Measurements from ENCODE around the gene DVL3. TPM values are rescaled to one million over a fixed set of nuclear protein-coding genes. Genes with fewer than 3 reads are reported as not detected.

DVL3 gene
- total and polyA plus RNA-seq, 2 experiments from 2014 or later = 25.6 to 55.5 TPM

GRCh38 chr3:184180165-184180564, 25.0 kb downstream of the DVL3 start (continued):
- TF ChIP-seq, protein P1, sequence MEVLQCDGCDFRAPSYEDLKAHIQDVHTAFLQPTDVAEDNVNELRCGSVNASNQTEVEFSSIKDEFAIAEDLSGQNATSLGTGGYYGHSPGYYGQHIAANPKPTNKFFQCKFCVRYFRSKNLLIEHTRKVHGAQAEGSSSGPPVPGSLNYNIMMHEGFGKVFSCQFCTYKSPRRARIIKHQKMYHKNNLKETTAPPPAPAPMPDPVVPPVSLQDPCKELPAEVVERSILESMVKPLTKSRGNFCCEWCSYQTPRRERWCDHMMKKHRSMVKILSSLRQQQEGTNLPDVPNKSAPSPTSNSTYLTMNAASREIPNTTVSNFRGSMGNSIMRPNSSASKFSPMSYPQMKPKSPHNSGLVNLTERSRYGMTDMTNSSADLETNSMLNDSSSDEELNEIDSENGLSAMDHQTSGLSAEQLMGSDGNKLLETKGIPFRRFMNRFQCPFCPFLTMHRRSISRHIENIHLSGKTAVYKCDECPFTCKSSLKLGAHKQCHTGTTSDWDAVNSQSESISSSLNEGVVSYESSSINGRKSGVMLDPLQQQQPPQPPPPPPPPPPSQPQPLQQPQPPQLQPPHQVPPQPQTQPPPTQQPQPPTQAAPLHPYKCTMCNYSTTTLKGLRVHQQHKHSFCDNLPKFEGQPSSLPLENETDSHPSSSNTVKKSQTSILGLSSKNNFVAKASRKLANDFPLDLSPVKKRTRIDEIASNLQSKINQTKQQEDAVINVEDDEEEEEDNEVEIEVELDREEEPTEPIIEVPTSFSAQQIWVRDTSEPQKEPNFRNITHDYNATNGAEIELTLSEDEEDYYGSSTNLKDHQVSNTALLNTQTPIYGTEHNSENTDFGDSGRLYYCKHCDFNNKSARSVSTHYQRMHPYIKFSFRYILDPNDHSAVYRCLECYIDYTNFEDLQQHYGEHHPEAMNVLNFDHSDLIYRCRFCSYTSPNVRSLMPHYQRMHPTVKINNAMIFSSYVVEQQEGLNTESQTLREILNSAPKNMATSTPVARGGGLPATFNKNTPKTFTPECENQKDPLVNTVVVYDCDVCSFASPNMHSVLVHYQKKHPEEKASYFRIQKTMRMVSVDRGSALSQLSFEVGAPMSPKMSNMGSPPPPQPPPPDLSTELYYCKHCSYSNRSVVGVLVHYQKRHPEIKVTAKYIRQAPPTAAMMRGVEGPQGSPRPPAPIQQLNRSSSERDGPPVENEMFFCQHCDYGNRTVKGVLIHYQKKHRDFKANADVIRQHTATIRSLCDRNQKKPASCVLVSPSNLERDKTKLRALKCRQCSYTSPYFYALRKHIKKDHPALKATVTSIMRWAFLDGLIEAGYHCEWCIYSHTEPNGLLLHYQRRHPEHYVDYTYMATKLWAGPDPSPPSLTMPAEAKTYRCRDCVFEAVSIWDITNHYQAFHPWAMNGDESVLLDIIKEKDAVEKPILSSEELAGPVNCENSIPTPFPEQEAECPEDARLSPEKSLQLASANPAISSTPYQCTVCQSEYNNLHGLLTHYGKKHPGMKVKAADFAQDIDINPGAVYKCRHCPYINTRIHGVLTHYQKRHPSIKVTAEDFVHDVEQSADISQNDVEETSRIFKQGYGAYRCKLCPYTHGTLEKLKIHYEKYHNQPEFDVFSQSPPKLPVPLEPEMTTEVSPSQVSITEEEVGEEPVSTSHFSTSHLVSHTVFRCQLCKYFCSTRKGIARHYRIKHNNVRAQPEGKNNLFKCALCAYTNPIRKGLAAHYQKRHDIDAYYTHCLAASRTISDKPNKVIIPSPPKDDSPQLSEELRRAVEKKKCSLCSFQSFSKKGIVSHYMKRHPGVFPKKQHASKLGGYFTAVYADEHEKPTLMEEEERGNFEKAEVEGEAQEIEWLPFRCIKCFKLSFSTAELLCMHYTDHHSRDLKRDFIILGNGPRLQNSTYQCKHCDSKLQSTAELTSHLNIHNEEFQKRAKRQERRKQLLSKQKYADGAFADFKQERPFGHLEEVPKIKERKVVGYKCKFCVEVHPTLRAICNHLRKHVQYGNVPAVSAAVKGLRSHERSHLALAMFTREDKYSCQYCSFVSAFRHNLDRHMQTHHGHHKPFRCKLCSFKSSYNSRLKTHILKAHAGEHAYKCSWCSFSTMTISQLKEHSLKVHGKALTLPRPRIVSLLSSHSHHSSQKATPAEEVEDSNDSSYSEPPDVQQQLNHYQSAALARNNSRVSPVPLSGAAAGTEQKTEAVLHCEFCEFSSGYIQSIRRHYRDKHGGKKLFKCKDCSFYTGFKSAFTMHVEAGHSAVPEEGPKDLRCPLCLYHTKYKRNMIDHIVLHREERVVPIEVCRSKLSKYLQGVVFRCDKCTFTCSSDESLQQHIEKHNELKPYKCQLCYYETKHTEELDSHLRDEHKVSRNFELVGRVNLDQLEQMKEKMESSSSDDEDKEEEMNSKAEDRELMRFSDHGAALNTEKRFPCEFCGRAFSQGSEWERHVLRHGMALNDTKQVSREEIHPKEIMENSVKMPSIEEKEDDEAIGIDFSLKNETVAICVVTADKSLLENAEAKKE (CRISPR knock-in tag; IDR thresholded peaks at IDR 0.05) = no peak
- no peak for TF ChIP-seq JUNB (IDR thresholded peaks at IDR 0.05; ENCODE audit: unreplicated experiment)
- TF ChIP-seq EZH2phosphoT487 (IDR thresholded peaks at IDR 0.05; ENCODE audit: unreplicated experiment) = no peak
- TF ChIP-seq CREB1 (CRISPR knock-in tag; IDR thresholded peaks at IDR 0.05; ENCODE audit: low read depth) = no peak

DNA sequence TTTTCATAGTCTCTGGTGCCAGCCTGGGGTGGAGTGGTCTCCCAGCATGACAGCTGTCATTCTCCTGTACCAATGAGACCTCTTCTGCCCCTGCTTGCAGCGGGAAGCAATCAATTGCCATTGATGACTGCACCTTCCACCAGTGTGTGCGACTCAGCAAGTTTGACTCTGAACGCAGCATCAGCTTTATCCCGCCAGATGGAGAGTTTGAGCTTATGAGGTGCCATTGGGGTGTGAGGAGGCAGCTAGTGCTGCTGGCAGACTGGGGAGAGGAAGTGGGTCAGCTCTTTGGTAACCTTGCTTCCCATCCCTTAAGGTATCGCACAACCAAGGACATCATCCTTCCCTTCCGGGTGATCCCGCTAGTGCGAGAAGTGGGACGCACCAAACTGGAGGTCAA, 26.4 kb downstream of the DVL3 start:
- peaks cover 21% of the 10 kb centered on the region for H3K27me3 Mint-ChIP-seq (ENCODE audit: insufficient read depth, low read depth, poor library complexity)
- H3K4me1 Mint-ChIP-seq = peaks cover 30% of the 10 kb centered on the region
- TF ChIP-seq ZNF114 (CRISPR knock-in tag; IDR thresholded peaks at IDR 0.05) = no peak
- TF ChIP-seq CREB1 (CRISPR knock-in tag; IDR thresholded peaks at IDR 0.05; ENCODE audit: low read depth) = no peak
- no peak for TF ChIP-seq JUNB (IDR thresholded peaks at IDR 0.05; ENCODE audit: unreplicated experiment)
- no peak for TF ChIP-seq STAT1 (IDR thresholded peaks at IDR 0.05; ENCODE audit: unreplicated experiment)
- TF ChIP-seq, protein P2, sequence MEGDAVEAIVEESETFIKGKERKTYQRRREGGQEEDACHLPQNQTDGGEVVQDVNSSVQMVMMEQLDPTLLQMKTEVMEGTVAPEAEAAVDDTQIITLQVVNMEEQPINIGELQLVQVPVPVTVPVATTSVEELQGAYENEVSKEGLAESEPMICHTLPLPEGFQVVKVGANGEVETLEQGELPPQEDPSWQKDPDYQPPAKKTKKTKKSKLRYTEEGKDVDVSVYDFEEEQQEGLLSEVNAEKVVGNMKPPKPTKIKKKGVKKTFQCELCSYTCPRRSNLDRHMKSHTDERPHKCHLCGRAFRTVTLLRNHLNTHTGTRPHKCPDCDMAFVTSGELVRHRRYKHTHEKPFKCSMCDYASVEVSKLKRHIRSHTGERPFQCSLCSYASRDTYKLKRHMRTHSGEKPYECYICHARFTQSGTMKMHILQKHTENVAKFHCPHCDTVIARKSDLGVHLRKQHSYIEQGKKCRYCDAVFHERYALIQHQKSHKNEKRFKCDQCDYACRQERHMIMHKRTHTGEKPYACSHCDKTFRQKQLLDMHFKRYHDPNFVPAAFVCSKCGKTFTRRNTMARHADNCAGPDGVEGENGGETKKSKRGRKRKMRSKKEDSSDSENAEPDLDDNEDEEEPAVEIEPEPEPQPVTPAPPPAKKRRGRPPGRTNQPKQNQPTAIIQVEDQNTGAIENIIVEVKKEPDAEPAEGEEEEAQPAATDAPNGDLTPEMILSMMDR (conservative IDR thresholded peaks at IDR 0.05; ENCODE audit: low read depth in 2 of 2) = no peak
- TF ChIP-seq, protein P1 (CRISPR knock-in tag; IDR thresholded peaks at IDR 0.05) = no peak

More for the DNA sequence above, 26.4 kb downstream of the DVL3 start:
- peaks cover 7% of the 10 kb centered on the region; the same call in 1 of the 2 replicates for H3F3A ChIP-seq (replicated peaks; ENCODE audit: low read depth)
- no peak overlapping the region for H3K27ac ChIP-seq (ENCODE audit: low read depth)
- H3K9me3 Mint-ChIP-seq = no peaks in the 10 kb centered on the region; the same call in 2 of the 3 replicates
- no peak overlapping the region for H3K4me3 ChIP-seq
- H3K4me3 Mint-ChIP-seq = no peak overlapping the region
- H3K9me2 ChIP-seq (ENCODE audit: insufficient read depth) = no peaks in the 10 kb centered on the region
- no peak overlapping the region for H3K4me2 ChIP-seq
- ATAC-seq = no peak
- H3K27ac Mint-ChIP-seq = no peak overlapping the region
- H3K36me3 ChIP-seq (ENCODE audit: insufficient read depth) = peaks cover 28% of the 10 kb centered on the region
- H3K27me3 ChIP-seq (ENCODE audit: insufficient read depth) = no peaks in the 10 kb centered on the region
- peaks cover 85% of the 10 kb centered on the region for H3K36me3 Mint-ChIP-seq (ENCODE audit: low read depth)
- peaks cover 17% of the 10 kb centered on the region for H3K4me1 ChIP-seq (ENCODE audit: insufficient read depth)
- peaks cover 30% of the 10 kb centered on the region for H3K79me2 ChIP-seq (replicated peaks; ENCODE audit: insufficient read depth)
- no peak for DNase-seq (ENCODE audit: low spot score)
- no peak overlapping the region for H2AFZ ChIP-seq
- peaks cover 4% of the 10 kb centered on the region for H4K20me1 ChIP-seq (replicated peaks; ENCODE audit: insufficient read depth)
